AML-193 (cell line): ENCODE data around the gene SNED1.

Source experiments
- DNase-seq, 2 experiments: peaks; one replicate each; lab custom pipeline; 2025; lab: John Stamatoyannopoulos, UW

SNED1 gene

DNA sequence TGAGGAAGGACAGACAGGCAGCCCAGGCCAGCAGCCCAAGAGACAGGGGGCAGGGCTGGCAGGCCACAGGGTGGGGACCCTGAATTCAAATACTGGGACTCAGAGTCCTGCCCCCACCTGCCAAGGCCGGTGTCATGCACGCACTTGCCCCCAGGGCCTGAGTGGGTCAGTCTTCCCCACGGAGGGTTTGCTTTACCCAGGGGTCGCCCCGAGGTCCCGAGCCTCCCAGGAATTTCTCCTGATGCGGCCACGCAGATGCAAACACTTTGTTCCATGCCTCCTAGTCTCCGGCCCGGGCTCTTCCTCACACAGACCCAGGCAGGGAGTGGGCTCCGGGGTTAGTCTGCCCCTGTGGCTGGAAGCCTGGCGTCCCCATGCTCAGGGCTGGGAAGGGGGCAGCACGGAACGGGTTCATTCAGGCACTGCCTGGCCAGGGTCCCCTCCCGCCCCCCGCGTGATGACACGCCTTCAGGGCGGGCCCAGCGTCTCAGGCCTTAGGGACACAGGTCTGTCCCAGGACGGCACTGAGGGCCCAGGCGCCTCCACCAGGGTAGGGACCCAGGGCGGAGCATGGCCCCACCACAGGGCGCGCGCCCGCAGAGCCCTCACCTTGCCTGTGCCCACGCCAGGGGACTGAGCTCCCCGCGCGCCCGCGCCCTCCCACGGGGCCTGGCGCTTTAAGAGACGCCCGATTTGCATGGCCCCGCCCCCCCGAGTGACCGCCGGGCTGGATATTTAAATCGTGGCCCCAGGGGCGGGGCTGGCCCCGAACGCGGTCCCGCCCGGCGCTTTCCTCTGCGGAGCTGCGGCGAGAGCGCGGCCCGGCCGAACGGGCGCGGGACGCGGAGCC is at the start of gene SNED1:
Gene SNED1 (plus strand): TSS at position 763 of the 850 bp plus-strand sequence. CDS start 220 bp downstream, outside the sequence.
- no peak for DNase-seq

DNA sequence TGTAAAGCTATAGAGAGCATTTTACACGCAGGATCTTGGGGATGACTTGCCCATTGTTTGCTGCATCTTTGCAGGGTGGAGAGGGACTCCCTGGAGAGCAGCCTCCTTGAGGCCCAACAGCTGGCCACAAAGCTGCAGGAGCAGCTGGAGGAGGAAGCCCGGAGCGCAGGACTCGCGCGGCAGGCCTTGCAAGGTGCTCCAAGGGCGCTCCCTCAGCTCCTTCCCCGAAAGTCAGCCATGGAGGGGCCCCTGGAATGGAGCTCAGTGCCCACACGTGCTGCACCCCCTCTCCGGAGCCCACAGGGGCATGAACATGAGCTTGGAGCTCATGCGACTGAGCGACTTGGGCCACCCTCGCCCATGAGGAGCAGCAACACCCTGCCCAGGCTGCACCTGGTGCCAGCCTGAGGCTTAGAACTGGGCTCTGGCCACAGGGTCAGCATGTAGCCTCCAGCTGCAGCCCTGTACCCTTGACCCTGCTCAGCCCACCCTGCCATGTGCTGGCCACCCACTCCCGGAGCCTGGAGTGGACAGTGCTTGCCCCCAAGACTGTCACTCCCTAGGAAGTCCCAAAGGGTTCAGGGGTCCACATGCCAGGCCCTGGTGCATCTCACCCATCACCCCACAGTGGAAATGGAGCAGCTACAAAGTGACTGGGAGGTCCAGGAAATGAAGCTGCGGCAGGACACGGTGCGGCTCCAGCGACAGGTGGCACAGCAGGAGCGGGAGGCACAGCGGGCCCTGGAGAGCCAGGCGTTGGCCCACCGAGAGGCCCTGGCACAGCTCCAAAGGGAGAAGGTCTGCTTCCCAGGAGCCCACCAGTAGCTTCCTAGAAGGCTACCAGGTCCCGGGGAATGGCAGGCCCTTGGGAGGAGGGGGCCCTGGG is 49.3 kb upstream of the SNED1 start:
- DNase-seq, result no peak

DNA sequence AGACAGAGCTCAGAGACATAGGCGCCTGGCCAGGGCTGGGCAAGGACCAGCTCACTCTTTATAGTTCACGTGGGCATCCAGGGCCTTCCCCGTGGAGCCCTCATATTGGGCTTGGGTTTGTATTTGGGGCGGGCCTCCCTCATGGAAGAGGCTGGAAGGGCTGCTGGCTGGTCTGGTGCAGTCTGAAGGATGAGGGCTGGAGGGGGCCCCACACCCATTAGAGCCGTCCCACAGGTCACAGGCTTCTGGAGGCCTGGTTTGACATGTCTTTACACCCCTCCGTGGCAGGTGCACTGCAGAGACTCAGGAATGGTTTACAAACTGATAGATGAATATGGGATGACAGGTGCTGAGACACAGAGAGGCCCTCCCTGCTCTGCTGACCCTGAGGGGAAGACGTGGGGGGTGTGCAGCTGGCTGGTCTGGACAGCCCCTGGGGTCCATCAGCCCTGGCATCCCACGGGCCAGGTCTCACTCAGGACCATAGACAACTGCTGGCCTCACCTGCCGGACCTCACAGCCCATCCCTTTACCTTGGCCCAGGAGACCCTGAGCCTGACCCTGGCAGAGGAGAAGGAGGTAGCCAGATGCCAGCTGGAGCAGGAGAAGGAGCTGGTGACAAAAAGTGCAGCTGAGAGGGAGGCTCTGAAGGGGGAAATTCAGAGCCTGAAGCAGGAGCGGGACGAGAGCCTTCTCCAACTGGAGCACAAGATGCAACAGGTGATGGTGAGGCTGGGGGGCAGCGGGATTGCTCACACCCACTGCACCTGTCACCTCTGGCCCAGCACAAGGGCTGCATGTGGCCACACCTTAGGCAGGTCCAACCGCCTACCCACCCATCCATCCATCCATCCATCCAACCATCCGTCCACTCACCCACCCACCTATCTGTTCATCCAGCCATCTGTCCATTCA is 48.4 kb upstream of the SNED1 start:
- no peak for DNase-seq

DNA sequence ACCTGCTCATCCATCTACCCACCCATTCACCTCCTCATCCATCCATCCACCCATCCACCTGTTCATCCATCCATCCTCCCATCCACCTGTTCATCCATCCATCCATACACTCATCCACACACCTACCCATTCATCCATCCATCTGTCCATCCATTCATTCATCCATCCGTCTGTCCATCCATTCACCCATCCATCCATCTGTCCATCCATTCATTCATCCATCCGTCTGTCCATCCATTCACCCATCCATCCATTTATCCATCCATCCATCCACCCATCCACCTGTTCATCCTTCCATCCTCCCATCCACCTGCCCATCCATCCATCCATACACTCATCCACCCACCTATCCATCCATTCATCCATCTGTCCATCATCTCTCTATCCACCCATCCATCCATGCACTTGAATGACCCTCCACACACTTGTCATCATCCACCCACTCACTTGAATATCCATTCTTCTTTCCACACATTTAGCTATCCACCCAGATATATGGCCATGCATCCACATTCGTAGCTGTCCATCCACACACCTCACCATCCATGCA is 47.3 kb upstream of the SNED1 start:
- DNase-seq, result no peak

DNA sequence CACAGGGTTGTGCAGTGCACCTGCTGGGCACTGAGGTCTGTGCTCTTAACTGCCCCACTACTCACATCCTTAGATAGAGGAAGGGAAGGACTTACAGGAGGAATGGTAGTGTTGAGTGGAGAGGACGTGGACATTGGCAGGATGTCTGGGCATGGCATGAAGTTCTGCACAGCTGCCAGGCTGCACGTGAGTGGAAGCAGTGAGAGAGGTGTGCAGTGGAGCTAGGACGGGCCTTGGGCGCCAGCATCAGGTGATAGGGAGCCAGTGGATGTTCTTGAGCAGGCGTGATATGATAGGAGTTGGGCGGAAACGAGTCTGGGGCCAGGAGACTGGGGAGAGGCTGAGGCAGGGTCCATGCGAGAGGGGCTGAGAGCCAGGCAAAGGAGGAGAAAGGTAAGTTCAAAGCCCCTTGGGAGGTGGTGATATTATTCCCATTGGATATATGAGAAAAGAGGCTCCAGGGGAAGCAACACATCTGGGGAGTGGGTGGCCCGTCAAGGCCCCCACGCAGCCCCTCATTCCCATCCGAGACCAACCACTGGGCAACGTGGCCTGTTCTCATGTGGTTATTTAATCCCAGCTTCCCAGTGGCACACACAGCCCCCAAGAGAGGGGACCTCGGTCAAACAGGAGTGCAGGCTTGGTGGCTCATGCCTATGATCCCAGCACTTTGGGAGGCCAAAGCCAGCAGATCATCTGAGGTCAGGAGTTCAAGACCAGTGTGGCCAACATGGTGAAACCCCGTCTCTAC is 45.7 kb upstream of the SNED1 start:
- no peak for DNase-seq

DNA sequence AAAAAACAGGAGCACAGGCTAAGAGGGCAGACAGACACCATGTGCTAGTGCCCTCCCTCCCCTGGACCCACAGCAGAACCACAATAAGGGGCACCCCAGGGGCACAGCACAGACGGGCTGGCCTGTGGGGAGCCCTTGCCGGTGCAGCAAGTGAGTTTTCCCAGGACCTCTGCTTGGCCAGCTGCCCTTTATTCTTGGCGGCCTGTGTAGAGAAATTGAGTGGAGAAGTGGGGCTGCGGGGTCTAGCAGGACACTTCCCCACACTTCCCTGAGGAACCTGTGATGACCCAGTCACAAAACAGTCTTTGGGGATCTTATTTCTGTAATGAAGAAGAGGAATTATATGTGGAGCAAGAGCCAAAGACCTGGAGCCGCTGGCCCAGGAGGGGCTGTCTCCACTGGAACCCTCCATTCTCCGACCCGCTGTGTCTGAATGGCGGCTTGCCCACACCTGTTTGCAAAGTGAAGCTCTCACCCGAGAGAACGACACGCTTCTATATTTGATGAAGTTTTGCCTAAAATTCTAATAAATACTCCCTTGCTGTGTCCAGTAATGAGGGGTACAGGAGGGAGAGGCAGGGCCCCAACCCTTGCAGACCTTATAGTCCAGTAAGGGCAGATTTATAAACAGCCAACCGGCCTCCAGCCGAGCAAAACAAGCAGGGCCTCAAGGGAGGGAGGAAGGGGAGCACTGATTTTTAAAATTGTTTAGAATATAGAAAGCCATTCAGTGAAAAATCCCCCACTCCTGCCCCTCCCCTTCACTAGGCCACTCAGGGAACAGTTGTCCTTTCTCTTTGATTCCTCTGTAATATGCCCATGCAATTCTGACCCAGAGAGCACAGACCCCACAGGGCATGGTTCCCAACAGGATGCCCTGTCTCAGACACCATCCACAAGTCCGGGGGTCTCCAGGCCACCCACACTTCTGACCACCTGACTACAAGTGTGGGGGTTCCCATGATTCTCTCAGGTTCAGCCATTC is 44.7 kb upstream of the SNED1 start:
- DNase-seq, result no peak

DNA sequence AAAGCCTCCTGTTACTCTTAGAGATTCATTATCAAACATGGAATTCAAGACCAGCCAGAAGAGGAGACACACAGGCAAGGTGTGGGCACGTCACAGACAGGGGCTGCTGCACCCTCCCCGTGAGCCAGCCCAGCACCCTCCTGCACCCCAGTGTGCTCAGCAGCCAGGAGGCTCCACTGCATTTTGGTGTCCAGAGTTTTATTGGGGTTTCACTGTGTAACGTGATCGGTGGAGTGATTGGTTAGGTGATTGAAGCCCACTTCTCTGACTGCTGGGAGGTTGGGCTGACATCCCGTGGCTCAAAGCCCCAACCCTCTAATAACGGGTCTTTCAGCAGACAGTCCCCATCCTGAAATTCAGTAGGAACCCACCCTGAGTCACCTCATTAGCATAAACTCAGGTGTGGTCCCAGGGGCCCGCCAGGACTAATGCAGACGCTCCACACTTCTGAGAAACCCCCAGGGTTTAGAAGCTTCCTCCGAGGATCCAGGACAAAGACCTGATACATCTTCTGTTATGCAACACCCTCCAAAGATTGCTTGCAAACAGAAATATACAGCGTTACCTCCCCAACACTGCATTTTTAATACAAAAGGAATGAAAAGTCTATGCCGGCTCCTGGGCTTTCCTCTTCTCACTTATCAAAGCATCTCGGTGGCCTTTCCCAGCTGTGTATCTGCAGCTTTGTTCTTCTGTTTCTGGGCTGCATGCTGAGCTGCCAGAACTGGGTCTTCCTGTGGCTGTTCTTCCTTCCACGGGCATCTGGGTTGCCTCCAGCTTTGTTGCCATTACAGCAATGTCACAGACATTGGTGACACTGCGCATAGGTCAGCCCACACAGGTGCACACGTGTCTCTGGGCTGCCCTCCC is 43.7 kb upstream of the SNED1 start:
- no peak for DNase-seq

DNA sequence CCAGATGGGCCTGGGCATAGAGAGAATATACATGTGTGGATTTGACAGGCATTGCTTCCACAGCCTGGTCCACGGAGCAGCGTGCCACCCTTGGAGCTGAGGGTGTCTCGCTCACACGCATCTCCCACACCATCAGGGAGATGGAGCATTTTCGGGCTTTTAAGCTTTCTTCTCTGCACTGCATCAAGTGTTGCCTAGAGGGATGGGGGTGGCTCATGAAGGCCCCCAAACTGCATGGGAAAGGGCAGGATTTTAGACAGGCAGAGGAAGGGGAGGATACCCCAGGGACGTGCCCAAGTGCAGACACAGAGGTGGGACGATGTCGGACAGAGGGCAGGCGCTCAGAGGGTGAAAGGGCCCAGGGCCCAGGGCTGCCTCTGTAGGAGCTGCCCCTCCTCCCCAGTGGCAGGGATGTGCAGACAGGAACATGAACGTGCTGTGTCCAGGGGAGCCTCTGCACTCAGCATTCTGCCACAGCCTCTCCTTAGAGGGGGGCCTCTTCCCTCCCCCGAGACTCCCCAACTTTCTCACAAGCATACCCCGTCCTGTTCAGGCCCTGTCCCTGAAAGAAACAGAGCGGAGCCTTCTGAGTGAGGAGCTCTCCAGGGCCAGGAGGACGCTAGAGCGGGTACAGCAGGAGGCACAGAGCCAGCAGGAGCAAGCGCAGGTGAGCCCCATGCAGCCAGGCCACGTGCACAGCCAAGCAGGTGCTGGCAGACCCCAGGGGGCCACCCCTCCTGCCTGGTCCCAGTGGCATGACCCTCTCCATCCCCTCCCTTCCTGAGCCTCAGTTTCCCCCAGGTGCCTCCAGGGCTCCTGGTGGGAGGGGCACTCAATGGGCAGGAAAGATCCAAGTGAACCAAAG is 42.9 kb upstream of the SNED1 start:
- no peak for DNase-seq

DNA sequence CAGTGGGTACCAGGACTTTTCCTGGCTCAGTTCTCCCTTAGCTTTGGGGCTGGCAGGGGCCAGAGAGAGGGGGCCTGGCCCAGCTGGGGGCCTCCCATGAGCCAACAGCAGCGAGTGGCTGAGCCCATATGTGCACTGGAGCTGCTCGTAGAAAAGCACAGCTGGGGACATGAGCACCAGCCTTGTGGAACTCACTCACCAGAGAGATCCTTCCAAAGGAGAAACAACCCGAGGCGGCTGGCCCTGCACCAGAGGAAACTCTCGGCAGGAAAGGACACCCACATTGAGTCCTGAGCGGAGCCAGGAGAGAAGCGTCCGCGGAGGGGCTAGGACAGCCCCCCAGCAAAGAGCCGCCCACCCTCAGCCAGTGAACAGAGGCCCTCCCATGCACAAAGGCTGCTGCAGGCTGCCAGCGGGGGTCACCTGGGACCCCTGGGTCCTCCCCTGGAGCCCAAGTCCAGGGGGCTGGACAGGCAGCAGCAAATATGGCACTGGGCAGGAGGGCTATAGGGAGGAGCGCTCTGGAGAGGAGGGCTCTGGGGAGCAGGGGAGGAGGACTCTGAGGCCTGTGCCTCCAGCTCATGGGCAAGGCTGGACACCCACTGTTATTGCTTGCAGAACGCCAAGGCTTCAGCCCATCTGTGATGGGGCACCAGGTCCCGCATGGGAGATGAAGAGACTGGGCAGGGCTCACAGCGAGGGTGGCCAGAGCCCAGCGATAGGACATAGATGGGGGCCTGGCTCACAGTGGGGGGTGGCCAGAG is 42.1 kb upstream of the SNED1 start:
- no peak for DNase-seq

DNA sequence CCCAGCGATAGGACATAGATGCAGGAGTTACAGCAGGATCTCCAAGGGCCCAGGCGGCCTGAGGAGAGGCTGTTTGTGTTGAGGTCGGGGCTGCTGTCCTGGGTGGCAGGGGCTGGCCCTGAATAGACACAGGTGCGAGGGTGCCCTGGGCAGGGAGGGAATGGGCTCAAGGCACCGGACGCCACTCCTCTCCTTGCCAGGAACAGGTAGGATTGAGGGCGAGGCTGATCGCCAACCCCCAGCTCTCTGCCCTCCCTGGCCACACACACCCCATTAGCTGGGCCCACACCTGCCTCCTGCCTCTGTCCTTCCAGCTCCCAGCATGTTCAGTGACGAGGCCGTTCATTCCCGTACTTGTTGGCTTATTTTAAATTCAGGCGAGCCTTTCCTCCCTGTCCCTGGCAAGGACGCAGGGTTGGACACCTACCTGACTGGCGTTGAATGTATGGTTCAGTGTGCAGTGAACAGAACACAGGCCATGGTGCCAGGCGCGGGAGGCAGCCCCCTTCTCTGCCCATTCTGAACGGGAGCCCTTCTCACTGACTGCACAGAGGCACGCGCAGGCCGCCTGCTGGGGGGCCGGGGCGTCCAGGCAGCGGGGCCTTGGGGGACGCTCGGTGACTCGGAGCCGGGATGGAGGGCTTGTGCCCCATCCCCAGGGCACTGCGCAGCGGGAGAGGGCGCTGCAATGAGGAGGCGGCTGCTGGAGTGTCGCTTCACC is 41.3 kb upstream of the SNED1 start:
- DNase-seq, result no peak

DNA sequence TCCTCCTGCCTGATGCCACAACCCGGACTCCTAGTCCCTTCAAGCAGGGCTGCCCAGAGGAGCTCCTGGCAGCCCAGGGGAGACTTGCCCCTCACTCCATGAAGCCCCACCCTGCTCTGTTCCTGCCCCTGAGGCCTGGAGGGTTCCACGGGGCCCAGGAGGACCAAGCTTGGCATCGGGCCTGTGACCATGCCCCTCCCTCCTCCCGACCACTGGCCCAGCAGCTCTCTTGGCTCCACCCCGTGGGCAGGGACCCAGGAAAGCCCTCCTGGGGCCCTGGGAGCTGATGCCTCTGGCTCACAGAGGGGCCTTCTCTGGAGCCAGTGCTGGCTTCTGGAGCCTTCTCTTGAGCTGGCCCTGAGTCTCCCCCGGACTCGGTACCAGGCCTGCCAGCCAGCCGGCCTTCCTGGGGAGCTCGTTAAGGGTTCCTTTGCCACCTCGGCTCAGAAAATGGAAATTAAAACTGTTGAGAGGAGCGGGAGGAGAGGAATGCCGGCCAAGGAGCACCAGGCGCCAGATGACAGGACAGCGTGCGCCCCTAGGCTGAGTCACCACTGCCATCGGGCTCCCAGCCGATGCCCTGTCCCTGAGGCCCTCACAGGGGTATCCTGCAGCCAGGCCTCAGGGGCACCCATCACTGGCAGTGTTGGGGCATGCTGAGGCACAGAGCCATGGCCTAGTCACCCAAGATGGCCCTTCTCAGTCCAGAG is 40.6 kb upstream of the SNED1 start:
- no peak for DNase-seq

DNA sequence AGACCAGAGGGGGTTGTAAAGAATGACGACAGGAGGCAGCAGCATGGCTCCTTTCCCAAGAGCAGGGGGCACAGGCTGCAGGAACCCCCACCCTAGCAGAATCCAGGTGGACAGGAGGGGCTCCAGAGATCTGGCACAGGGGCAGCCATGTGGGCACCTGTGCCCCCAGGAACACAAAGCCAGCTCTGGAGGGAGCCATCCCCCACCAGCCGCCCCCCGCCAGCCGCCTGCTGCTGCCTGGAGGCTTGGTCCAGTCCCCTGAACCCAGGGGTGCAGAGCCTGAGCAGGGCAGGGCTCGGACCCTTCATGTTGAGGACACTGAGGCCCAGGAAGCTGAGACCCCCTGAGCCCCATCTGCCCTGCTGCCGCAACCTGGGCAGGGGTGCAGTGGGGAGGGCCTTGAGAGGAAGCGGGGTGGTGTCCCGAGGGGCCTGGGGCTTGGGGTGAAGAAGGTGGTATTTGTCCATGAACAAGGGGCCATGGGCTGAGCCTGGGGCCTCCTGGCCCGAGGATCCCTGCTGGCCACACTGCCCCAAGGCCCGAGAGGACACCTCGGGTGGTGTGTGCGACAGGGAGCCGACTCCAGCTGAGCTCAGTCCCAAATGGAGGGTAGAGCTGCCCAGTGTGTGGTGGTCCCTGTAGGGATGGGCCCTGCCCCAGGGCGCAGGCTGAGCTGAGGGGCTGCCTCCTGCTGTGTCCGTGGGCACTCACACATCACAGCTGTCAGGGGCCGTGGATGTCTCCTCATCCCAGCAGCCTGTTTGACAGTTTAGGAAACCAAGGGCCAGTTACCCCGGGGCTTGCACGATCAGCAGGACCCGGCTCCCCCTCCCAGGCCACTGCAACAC is 39.8 kb upstream of the SNED1 start:
- DNase-seq, result no peak

DNA sequence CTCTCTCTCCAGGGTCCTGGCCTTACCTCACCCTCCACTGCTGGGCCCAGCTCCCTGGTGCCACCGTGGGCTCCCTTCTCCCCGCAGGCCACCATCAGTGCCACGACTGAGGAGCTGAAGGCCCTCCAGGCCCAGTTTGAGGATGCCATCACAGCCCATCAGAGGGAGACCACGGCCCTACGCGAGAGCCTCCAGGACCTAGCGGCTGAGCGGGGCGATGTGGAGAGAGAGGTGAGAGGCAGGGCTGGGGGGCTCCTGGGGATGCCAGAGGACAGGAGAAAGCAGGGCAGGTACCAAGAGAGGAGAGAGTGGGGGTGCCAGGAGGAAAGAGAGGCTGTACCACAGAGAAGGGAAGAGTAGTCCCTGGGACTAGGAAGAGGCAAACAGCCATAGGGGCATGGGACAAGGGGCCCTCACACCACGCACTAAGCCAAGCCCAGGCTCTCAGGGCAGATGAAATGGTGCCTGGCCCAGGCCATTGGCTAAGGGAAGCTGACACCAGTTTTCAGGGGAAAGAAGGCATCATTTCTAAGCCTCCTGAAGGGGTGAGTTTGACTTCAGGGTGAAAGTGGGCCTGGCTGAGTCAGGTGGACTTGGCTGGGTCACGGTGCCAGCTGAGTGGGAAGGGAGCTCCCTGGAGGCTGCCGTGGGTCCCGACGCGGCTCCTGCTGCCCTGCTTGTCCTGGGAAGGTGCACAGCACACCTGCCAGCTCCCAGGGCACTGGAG is 39.0 kb upstream of the SNED1 start:
- no peak for DNase-seq

DNA sequence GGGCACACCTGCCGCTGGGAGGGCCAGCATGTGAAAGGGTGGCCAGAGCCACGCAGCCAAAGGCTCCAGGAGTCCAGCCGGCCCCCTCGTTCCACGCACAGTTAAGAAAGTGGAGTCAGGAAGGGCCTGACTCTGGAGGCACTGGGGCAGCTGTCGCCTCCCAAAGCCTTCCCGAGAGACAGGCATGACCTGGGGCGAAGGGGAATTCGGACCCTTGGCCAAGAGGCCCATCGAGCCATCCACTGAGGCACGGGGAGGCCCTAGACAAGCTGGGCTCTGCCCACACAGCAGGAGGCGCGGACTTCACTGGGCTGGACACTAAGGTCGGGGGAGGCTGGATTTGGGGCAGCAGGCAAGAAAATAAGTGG is 38.5 kb upstream of the SNED1 start:
- DNase-seq, result no peak
